Pons (tissue), 1 donor: ENCODE data around the gene KRTAP9-6.
"Not testable (repeated sequence)": the region's sequence is repeated elsewhere in the genome, so short reads cannot be mapped to it uniquely, and the experiment has no call there.

Experiments
- DNase-seq: peaks from one replicate; pipeline ENCODE4 v3.0.0-alpha.2; 2016; ENCODE audit warnings: low spot score

Gene KRTAP9-6

DNA sequence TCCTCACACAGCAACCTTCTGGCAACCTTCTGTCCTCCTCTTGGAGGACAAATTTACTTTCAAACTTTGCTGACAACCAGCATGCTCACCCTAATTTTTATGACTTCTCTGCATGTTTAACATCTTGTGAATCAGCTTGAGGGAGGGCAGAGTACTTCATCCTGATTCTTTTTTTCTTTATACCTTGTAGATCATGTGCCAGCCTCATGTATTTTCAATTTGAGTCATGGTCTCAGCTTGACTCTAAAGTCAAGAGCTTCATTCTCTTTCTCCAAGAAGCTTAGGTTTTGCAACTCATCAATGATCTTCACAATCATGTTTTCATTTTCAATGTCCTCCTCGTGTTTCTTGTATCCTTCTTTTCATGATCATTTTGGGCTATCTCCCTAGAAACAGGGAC lies 6.7 kb downstream of the KRTAP9-6 start:
- DNase-seq: no peak

DNA sequence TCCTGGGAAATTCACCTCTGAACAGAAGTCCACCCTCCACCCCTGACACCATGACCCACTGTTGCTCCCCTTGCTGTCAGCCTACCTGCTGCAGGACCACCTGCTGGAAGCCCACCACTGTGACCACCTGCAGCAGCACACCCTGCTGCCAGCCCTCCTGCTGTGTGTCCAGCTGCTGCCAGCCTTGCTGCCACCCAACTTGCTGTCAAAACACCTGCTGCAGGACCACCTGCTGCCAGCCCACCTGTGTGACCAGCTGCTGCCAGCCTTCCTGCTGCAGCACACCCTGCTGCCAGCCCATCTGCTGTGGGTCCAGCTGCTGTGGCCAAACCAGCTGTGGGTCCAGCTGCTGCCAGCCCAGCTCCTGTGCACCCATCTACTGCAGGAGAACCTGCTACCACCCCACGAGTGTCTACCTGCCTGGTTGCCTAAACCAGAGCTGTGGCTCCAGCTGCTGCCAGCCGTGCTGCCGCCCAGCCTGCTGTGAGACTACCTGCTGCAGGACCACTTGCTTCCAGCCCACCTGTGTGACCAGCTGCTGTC lies 10.5 kb downstream of the KRTAP9-6 start, which contains the start of gene KRTAP9-7:
TSS of gene KRTAP9-7 (plus strand) at position 51 of the 543 bp plus-strand sequence. CDS start at position 51, 0 bp downstream.
- not testable (repeated sequence) for DNase-seq

DNA sequence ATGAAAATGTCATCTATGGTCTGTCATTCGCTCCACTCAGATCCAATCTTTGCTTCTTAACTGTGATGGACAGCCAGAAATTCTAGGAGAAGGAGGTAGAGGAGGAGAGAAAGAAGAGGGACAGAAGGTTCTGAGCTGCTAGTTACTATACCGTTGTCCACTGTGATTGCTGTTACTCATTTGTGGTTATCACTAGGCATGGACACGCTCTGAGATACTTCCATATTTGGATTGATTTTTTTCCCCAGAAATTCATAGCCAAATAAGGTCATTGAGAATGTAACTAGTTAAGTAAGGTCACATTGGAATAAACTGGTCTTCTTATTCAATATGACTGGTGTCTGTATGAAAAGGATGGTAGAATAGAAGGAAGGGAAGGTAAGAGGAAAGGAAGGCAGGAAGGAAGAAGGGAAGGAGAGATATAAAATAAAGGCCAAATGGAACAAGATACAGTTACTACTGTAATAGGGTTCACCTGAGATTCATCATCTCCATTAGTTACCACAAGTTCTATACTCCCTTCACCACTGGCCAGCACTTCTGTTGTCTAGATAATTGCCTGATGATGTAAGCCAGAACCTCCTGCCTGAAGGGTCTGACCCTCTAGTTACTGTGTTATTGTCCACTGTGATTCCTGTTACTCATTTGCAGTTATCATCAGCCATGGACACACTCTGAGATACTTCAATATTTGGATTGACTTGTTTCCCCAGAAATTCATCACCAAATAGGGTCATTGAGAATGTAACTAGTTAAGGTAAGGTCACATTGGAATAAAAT lies 13.2 kb downstream of the KRTAP9-6 start:
- DNase-seq: no peak

DNA sequence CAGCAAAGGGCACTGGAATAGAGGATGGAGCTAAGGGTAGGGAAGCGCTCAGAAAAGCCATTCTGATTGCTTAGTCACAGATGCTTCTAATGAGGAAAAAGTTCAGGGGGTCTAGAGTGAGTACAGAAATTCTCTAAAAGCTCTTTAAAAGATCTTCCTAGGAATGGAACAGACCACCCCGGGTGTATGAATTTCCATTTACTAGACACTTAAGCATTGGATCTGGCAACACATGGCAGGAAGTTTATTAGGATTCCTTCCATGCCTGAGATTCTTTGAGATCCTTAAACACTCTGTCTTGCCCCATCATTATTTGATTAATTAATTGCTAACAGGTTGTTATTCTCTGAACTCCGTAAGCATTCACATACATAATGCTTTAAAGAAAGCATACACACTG lies 18.9 kb downstream of the KRTAP9-6 start:
- DNase-seq: no peak

DNA sequence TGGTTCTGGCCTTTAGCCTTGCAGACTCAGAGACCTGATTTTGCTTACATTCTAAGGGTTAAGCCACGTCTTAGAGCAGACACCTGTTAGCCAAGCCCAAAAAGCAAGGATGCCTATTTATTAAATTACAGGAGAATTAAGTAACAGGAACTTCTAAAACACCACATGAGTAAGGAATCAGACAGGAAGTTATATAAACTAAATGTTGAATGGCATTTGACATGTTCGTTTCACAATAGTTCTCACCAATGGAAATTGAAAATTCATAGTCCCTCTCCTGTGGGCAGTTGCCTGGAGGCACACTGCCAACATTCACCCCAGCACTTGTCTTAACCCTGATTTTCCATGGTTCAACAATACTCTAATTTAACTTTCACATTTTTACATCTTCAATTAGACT lies 19.4 kb downstream of the KRTAP9-6 start:
- no peak for DNase-seq

DNA sequence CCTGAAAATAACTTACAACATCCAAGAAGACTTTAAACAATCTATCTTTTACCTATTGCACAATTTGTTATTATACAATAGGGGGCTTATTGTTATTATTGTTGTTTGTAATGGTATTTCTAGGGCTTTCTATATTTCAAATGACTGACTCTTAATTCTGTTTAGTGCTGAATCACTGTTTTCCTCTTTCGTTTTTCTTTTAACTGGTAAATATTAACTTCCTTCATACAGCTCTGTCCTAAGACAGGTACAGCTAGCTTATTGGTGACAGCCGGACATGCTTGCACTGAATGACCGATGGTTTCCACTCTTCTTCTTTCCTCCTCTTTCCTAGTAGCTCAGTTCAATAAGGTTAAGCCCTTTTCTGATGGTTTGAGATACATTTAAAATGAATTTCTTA lies 21.9 kb downstream of the KRTAP9-6 start:
- DNase-seq: no peak

GRCh38 chr17:41294016-41294415 lies 28.8 kb downstream of the KRTAP9-6 start:
- no peak for DNase-seq

DNA sequence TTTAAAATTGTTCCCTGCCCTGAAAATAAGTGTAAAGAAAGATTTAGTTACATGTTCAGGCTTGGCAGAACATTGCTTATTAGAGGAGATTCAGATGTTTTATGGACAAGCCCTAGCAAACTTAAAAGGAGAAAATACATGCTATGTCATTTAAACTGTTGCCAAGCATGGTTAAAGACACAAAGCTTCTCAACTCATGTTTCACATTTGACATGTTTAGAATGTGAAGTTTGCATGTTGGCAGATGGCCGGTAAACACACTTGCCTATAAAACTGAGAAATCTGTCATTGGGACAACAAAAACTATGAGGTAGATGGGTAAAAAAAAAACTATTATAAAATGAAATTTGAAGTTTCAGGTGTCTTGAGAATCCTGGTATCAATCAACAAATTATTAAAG lies 31.7 kb downstream of the KRTAP9-6 start:
- DNase-seq: no peak

DNA sequence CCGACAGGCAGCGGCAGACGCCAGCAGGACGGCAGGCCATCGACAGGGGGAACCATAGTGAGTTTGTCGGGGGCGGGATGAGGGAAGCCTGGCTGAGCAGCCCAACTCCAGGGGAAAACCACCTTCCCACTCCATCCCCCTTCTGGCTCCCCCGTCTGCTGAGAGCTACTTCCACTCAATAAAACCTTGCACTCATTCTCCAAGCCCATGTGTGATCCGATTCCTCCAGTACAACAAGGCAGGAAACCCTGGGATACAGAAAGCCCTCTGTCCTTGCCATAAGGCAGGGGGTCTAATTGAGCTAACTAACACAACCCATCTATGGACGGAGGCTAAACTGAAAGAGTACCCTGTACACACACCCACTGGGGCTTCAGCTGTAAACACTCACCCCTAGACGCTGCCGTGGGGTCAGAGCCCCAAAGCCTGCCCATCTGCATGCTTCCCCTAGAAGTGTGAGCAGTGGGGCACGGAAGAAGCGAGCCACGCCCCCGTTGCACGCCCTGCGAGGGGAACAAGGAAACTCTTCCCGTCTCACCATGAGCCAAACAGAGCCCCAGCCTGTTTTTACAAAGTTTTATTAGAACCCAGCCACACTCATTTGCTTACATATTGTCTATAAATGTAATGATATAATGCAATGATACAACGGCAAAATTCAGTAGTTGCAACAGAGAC lies 33.4 kb downstream of the KRTAP9-6 start:
- DNase-seq: no peak

GRCh38 chr17:41301204-41301790 lies 36.1 kb downstream of the KRTAP9-6 start:
- no peak for DNase-seq

- DNase-seq: no peak
Observed at GRCh38 chr17:41301916-41302901, 37.0 kb downstream of the KRTAP9-6 start, which contains the start of gene KRTAP29-1. KRTAP29-1 (minus strand) TSS chr17:41302851; CDS start chr17:41302851, 0 bp downstream.

GRCh38 chr17:41302981-41303380 lies 37.8 kb downstream of the KRTAP9-6 start:
- no peak for DNase-seq

DNA sequence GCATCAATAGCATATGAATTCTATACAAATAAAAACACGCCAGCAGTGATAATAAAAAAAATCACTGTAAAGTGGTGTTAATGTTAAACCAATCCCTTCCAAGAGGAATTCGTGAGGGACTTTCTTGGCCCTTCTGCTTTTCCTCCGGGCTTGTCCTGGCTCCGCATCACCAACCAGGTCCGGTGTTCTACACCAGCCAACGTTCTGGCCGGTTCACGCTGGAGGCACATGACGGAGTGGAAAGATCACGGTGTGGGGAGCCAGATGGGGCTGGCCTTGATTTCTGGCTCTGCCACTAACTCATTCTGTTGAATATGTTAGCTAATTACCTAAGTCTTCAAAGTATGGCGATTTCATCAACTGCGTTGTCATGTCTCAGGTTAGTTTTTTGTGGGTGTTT lies 38.9 kb downstream of the KRTAP9-6 start:
- no peak for DNase-seq

GRCh38 chr17:41307647-41308046 lies 42.5 kb downstream of the KRTAP9-6 start:
- no peak for DNase-seq

GRCh38 chr17:41308251-41308917 lies 43.2 kb downstream of the KRTAP9-6 start:
- DNase-seq: peak; percentile 34

- DNase-seq: no peak
Observed at GRCh38 chr17:41308918-41309359, 43.8 kb downstream of the KRTAP9-6 start, which contains the start of gene KRTAP16-1. KRTAP16-1 (minus strand) TSS chr17:41309309; CDS start chr17:41309253, 56 bp downstream.

DNA sequence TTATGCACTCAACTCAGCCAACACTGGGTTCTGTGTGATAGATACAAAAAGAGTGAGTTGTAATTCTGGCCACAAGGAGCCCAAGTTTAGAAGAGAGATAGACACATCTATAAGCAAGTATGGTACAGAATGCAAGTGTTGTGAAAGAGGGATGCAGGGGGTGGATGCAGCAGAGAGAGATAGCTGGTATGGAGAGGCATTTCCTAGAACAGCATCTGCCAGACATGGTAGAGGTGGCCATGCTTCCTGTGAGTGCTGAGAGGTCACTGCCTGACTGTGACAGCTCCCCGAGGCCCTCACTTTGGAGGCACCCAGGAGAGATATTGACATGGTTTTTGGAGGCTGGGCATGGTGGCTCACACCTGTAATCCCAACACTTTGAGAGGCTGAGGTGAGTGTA lies 45.9 kb downstream of the KRTAP9-6 start:
- DNase-seq: no peak

DNA sequence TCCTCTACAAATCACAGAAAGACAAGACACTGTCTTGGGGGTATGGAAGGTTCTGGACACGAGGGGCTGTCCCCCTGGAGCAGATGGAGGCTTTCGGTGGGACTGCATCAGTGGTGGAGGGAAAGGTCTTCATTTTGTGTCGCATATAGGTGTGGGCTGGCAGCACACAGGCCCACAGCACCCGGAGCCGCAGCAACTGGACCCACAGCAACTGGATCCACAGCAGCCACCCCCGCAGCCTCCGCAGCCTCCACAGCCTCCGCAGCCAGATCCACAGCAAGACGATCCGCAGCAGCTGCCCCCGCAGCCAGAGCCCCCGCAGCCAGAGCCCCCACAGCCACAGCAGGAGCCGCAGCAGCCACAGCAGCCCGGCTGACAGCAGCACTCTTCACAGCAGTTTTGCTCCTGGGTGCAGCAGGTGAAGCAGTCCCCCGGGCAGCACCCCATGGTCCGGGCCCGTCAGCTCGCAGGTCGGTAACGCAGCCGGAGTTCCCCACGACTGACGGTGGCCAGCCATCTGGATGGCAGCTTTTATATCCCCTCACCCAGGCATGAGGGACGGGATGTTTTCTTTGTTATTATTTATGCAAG lies 50.1 kb downstream of the KRTAP9-6 start, which contains the start of gene KRTAP17-1:
TSS of gene KRTAP17-1 (minus strand) at position 507 of the 591 bp plus-strand sequence. CDS start at position 447, 60 bp downstream.
- DNase-seq: no peak
